GM21515 (cell line): ENCODE measurements around the gene VPS16.

Source experiments
- ATAC-seq: cut with Tn5 transposase; IDR thresholded peaks from one replicate; pipeline ENCODE4 v1.9.1; 2021; ENCODE audit not compliant: unreplicated experiment

The VPS16 gene

DNA sequence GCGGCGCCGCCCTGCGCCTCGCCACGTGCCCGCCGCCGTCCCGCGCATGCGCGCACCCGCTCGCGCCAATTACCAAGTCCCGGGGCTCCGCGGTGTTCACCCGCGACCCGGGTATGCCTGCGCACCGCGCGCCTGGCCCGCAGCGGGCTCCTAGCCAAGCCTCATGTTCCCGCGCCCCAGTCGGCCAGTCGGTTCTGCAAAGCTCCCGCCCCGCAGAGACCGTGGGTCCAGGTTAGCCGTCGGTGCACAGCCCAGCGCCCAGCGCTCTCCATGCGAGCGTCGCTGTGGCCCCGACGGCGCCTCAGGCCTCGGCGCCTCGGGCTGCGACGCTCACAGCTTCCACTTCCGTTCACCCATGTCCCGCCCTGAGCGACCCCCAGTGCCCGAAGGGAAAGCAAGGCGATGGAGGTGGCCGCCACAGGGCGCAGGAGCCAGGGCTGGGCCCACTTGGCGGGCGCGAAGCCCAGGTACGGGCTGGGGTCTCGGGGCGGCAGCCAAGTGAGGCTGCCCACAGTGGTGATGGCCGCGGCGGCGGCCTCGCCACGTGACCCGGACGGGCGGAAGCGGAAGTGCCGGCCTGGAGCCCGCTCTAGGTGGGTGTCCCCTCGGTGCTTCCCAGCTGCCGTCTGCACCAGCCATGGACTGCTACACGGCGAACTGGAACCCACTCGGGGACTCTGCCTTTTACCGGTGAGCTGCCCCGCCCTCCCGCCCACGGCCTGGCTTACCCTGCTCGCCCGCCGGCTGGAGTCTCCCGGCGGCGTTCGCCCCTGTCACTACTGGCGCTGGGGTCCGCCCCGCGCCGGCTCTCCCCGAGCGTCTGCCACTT lies at the start of gene VPS16, which contains the start of gene PCED1A:
Gene VPS16 (plus strand): TSS at position 608 of the 829 bp plus-strand sequence. CDS start 30 bp downstream, at position 638.
Gene PCED1A (minus strand): TSS at position 518 of the 829 bp plus-strand sequence. CDS start 743 bp downstream, outside the sequence.
- ATAC-seq = peak; percentile 89

DNA sequence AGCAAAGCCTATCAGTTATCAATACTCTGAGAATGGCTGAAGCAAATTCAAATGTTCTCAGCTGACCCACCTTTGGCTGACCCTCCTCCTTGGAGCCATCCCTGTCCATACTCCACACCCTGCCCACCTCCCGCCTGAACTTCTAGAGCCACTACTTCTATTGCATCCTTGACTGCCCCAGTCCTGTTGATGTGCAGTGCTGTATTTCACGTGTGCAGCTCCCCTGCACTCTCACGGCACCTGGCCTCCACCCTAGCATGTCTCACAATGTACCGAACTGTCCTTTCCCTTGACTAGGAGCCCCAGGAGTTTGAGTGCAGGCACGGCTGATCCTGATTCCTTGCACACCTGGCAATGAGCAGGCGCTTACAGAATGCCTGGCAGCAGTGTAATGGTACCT lies 47.1 kb upstream of the VPS16 start:
- ATAC-seq = no peak

DNA sequence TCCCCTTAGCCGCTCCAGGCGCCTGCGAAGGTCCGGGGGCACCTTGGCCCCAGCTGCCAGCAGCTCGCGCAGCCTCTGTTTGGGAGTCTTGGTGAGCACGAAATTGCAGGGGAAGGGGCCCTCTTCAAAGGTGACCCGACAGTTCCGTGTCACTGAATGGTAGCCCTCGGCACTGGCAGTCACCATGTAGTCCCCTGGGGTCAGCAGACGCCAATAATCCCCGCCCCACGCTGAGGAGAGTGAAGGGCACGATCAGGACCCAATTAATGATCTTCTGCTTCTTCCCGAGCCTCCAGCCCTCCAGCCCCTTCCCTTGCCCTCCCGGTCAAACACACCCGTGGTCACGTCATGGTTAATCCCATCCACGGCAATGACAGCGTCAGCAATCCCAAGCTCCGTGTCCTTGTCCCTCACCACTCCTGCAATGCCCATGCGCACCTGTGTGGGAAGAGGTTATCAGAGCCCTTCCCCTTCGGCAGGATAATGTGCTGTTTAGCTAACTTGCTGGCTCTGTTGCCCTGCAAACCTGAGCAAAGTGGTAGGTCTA lies 46.3 kb upstream of the VPS16 start:
- ATAC-seq = no peak

- ATAC-seq = no peak
These were observed 45.6 kb upstream of the VPS16 start for GRCh38 chr20:2794866-2795447.

- ATAC-seq = no peak
These were observed 45.1 kb upstream of the VPS16 start for GRCh38 chr20:2795451-2795850.

DNA sequence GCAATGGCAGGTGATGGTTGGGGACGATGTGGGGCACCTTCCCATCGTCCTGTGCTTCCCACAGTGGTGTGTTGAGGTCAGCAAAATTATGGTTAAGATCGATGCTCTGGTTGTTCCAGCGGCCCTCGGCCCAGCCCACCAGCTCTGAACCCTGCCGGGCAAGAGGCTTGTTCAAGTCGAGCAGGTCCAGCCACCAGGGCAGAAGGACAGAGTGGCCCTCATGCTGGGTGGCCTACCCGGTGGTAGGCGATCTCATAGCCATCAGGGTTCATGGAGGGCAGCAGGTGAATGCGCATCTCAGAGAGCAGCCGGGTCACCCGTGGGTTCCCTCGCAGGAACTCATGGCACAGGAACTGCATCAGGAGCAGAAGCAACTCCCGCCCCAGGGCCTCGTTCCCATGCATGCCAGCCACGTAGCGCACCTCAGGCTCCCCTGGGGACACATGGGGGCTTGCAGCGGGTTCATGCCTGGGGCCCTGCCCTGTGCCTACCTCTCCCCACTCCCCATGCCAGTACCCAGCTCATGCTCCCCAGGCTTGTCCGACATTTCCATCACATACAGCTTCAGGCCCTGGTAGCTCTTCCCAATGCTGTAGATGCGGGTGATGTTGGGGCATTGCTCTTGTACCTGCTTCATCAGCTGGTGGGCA lies 44.4 kb upstream of the VPS16 start:
- ATAC-seq = no peak

DNA sequence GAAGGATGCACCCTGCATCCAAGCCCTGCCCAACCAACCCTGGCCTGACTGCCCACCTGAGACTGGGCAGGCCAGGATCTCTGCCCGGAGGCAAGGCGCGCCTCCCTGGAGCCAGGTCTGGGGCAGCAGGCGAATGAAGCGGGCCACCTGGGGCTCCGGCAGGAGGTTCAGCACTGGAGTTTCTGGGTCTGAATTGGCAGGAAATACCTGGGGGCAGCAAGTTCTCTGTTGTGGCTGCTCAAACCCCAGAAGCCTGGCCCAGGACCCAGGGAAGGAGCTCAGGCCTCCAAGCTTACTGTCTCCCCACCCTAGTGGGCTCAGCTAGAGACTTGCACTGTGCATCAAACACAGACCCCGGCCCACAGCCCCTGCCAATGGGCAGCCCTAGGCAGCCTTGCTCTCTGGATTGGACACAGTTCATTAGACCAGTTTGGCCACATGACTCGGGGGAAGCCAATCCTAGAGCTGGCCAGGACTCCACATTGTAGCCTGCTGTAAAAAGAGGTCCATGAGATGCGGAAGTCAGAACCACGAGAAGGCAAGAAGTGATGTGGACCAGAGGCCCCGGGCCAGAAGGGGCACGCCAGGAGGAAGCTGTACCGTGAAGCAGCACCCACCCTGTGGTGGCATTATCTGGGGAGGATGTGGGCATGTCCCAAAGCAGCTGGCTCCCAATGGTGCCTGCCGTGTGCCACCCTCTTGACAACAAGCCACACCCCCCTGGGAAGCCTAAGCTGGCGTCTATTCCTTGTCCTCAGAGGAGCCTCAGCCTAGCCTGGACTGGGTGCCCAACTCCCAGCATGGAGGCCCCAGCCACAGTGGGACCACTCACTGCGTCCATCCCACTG lies 43.2 kb upstream of the VPS16 start:
- no peak for ATAC-seq

- no peak for ATAC-seq
These were observed 42.3 kb upstream of the VPS16 start for GRCh38 chr20:2798095-2798805.

- ATAC-seq = no peak
These were observed 41.7 kb upstream of the VPS16 start for GRCh38 chr20:2798814-2799213.

DNA sequence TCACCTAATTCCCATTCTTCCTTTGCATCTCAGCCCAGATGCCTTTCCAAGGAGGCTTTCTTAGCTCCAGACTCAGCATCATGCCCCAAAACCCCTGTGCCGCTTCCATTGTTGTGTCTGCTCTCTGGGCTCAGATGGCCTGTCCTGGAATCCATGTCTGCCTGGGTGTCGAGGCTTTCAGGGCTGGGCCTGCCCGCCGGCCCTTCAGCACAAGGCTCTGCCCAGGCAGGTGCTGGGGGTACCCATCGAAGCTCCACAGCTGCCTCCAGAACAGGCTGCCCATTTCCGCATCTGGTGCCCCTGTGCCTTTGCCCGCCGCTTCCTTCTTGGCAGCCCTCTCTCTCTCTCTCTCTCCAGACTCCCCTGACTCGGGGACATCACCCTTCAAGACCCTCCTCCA lies 41.3 kb upstream of the VPS16 start:
- ATAC-seq = no peak

GRCh38 chr20:2799688-2800520 lies 40.6 kb upstream of the VPS16 start:
- no peak for ATAC-seq

DNA sequence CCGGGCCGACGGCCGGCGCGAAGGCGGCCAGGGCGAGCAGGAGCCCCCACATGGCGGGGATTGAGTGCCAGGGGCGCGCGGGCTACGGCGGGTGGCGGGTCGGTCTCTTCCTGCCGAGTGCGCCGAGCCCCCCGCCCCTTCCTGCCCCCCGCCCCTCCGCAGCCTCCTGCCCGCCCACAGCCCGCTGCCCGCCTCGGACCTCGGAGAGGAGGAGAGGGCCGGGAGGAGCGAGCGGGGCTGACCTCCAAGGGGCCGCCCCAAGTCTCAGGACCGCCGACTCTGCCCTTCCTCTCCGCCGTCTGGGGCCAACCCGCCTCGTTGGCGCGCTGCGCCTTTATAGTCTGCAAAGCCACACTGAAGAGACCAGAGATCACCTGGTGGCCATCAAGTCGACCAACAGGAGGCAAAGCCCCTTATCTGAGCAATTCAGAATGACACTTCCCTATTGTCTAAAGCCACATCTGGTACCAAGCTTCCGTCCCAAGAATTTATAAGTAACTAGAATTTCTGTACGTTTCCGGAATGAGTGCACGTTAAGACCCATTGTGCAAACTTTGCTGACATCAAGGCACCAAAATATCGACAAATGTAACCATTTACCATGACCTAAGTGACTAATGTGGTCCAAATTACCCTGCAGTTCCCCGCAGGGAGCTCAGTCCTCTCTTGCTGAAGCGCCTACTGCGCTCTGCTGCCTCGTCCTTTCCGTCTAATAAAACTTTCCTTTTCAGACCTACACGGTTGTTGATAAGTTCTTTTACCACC lies 39.8 kb upstream of the VPS16 start, which contains the start of gene CPXM1:
Gene CPXM1 (minus strand): TSS at position 107 of the 765 bp plus-strand sequence. CDS start 55 bp downstream, at position 52.
- ATAC-seq = no peak

DNA sequence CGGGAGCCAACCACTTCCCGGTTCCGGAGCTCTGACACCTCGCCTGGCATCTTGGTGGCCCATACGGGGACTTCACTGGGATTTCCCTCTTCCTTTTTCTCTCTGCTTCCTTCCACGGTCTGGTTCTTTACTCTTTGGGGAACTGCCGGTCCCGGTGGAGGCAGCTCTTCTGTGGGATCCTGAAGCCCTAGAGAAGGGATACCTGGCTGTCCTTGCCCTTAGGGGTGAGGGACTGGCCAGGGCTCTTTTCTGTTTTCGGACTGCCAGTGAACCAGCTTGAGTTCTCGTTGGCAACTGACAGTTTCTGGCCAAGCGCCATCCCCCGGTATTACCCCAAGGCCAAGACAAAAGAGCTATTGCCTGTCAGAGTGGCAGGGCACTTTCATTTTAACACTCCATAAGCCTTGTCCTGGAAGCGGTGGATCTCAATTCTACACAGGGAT lies 39.2 kb upstream of the VPS16 start:
- no peak for ATAC-seq

DNA sequence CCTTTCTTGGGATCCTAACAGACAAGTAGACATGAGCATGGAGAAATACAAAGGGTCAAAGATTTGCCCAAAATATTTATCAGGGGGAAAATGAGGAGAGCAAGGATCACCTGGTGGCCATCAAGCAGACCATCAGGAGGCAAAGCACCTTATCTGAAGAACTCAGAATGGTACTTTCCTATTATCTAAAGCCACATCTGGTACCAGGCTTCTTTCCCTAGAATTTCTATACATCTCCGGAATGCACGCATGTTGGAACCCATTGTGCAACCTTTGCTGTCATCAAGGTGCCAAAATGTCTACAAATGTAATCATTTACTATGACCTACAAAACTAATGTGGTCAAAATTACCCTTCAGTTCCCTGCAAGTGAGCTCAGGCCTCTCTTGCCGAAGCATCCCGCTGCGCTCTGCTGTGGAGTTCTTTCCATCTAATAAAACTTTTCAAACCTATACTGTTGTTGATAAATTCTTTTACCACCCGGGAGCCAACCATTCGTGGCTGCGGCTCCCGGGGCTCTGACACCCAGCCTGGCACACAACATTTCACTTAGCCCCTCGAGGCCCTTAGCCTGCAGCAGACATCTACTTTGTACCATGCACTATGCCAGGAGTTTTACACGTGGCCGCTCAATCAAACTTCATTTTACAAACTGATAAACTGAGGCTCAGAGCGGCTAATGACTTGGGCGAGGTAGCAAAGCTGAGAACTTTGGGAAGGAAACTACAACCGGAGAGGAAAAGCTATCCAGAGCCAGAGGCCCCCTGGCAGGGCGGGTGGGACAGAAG lies 36.3 kb upstream of the VPS16 start:
- no peak for ATAC-seq

DNA sequence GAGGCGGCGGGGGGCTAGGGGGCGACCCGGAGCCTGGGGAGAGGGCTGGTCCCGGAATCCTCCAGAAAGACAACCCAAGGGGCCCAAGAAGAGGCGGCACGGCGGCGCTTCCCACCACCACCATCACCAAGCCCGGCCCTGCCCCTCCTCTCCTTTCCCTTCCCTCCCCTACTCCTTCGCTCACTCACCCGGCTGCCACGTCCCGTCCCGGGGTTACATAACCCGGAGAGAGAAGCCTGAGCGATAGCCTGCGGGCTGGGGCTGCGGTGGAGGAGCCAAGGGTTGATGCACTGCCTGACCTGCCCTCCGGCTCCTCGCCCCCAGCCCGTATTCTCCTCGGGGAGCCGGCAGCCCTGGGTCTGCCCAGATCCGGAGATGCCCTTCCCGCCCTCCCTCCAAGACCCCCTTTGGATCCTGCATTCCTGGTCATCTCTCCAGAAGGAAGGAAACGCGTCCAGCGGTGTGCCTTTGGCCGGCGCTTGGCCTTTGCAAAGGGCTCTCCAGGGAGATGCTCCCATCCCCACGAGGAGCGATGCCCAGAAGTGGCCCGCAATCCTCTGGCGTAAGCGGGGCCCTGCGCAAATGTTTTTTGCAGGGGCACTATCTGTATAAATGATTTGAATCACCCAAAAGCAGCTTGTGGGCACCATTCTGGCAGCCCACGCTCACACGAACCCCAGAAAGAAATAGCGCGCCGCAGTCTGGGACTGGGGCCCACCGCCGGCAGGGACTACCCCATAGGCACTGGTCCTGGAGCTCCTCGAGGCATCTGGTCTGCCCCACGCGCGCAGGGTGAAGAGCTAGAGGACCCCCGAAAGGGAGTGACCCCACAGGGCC lies 35.5 kb upstream of the VPS16 start:
- ATAC-seq = no peak

GRCh38 chr20:2805689-2806350 lies 34.7 kb upstream of the VPS16 start:
- no peak for ATAC-seq
